Endothelial cell of hepatic sinusoid (primary cell): ENCODE results near the gene OR2T6.
"Not testable (repeated sequence)": the region's sequence is repeated elsewhere in the genome, so short reads cannot be mapped to it uniquely, and the experiment has no call there.

Source experiments
- in situ Hi-C: cut with HindIII; loops from 2 replicates; pipeline ENCODE4 v1.10.0; 2017; ENCODE audit warnings: low sequenced_read_pairs

OR2T6 gene

DNA sequence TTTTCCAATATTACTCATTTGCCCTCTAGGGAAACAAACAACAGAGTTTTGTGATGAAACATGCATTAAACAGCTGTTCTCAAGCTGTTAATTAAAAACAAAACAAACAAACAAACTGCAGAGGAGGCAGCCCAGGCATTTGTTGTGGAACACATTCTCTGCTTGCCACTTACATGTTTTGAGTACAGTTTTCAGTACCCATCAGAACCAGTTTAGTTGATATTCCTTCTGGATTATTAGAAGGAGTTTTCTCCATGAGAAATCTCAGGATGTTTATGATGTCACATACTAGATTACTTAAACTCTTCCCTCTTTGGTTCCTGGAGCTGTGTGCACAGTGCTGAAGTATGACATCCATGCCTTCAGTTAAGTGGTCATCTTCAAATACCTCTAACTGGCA lies at the start of gene OR2T6:
TSS of gene OR2T6 (plus strand) at position 301 of the 400 bp plus-strand sequence. CDS start 11,863 bp downstream, outside the sequence.
- in situ Hi-C loops: no loop called here

- in situ Hi-C loops: no loop called here
Observed at GRCh38 chr1:248343451-248343850, 32.1 kb upstream of the OR2T6 start.

DNA sequence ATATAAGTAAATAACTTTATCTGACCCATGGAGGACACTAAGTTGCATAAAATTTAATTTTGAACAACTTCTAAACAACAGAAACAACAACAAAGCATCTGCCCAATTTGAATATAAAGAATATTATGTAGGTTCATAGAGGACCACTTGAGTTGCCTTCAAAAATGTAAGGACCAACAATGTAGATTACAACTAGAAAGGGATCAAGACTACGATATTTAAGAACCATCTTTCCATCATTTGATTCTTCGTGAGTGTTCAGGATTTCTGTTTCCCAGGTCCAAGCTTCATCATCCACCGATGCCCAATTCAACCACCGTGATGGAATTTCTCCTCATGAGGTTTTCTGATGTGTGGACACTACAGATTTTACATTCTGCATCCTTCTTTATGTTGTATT lies 27.1 kb upstream of the OR2T6 start, which contains the start of gene OR14C36:
TSS of gene OR14C36 (plus strand) at position 301 of the 400 bp plus-strand sequence. CDS start at position 301, 0 bp downstream.
- in situ Hi-C loops: no loop called here

- in situ Hi-C loops: no loop called here
Observed at GRCh38 chr1:248359415-248359814, 16.1 kb upstream of the OR2T6 start.

DNA sequence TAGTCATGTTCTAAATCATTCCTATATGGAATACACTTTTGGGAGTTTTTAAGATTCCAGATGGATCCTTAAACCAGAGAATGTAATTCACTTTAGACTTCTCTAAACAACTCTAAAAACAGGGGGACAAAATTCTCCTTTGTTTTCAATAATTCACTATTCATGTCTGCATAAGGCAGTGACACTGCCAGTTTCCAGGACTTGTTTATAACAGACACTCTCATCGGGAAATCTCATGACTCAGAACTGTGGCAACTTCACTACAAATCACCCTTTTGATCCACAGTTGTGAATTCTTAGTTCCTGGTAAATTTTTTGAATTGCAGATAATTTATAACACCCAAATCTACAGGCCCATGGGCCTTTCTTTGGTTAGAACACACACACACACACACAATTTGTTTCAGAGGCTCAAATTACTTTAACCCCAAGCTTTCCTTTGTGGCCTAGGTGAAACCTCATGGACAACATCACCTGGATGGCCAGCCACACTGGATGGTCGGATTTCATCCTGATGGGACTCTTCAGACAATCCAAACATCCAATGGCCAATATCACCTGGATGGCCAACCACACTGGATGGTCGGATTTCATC lies 14.3 kb upstream of the OR2T6 start, which contains the start of gene OR2T4:
TSS of gene OR2T4 (plus strand) at position 545 of the 595 bp plus-strand sequence. CDS start at position 545, 0 bp downstream.
- in situ Hi-C loops: no loop called here

- in situ Hi-C loops: no loop called here
Observed at GRCh38 chr1:248366609-248367008, 8.9 kb upstream of the OR2T6 start.

DNA sequence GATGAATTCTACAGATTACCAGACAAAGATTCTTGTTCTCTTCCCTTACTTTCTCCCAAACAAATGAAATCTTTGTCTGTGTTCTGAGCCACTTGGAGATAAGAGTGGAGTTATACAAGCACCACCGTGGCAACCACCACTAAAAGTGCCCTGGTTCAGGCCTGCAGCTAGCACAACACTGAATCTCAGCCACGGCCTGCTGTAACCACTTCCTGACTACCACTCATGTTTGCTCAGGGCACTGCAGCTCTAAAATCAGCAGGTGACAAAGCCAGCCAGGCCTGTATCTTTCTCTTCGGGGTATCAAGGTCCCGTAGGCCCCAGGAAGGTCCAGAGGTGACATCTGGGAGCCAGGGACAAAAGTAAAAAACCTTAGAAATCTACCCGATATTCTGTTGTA lies 3.2 kb upstream of the OR2T6 start:
- in situ Hi-C loops: no loop called here

DNA sequence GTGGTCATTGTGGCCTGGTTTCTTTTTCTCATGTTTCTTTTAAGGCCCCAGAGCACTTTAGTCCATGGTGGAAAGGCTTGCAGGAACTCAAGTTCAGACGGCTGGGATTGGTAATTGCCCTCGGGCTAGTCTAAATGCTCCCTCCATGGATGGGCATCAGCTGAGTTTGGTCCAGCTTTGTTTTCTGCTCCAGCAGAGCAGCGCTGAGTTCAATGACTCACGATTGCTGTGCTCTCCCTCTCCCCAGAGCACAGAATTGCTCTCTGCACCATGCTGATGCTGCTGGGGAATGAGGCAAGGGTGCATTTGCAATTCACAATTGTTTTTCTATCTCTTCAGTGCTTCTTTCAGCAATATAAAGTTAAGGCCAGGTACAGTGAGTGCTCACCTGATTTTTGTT lies 1.8 kb upstream of the OR2T6 start:
- in situ Hi-C loops: no loop called here

DNA sequence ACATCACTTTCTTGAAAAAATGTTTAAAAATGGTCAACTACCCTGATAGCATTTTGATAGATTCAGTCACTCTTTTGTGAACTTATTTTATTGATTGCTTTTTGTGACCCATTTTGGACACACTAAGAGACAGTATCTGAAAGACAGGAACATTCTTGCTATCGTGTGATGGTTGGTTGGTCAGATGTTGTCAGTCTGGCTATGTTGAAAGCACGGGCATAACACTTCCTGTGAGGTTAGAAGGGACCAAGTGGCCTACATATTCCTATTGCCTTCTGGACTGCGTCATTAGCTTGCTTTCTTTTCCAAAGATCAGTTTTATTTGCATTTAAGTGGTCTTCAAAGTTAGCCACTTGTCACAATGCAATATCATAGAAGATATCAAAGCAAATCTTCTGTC lies 1.4 kb downstream of the OR2T6 start:
- in situ Hi-C loops: no loop called here

DNA sequence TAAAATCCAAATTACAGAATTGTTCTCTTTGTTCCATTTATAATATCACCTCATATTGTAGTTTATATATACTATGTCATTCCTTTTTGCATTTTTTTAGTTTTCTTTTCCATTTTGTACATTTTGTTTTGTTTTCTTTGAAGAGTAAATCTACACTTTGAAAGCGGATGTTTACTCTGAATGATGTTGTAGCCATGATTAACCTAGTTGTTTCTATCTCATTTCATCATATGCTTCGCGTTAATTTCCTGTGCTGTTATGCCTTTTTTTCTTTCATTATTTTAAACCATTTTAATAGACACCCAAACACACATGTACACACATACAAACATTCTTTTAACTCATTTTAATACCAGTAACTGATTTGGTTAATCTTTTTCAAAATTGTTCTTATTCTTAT lies 5.3 kb downstream of the OR2T6 start:
- in situ Hi-C loops: no loop called here

DNA sequence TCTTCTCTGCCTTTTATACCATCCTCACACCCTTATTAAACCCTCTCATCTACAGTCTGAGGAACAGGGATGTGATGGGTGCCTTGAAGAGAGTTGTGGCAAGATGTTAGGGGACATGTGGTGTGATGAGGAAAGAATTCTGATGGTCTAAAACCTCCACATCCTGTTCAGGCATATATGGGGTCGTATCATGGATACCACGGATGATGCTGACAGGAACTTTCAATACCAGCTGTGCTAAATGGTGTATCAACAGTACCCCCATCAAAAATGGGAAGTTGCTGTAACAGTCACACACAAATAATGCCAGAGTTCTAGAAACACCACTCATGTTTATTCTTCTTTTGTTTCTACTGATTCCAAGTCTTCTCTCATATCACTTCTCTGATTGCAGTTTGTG lies 12.9 kb downstream of the OR2T6 start:
- in situ Hi-C loops: no loop called here

GRCh38 chr1:248393050-248393449 lies 17.5 kb downstream of the OR2T6 start:
- in situ Hi-C loops: no loop called here

GRCh38 chr1:248402748-248403147 lies 27.2 kb downstream of the OR2T6 start, which contains the start of gene OR2T1:
Gene OR2T1 (plus strand): TSS chr1:248403048. CDS start chr1:248406148, 3,100 bp downstream.
- in situ Hi-C loops: no loop called here

DNA sequence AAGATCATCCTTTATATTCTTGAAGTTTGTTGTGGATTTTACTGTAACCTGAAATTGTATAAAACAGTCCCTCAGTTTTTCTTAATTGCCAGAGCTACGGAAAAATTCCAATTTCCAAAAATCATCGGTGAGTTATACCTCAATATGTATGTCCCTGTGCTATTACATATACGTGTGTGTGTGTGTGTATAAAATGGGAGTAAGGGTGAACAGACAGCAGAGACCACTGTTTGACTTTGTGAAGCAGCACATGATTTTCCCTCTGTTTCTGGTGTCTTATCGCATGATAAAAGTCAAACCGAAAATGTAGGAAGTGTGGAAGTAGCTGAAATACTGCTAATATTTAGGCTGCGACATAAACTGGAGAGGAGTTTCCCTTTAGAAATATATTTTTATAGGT lies 28.5 kb downstream of the OR2T6 start:
- in situ Hi-C loops: no loop called here

- in situ Hi-C loops: no loop called here
Observed at GRCh38 chr1:248406721-248407692, 31.5 kb downstream of the OR2T6 start.

DNA sequence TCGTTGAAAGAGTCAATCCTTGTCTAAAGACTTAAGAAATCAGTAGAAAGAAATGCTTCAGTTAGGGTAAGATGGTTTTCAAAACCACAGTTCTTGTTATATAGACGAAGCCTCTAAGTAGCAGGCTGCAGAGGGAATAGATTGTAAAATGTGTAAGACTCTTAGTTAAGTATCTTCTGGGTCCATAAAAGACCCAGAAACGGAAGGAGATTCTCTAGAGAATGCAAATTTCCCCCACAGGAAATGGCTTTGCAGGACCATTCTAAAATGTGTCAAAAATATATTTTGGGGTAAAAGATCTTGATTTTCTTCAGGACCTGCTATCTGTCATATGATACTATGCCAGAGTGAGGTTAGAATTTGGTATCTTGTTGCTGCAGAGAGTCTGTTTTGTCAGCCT lies 40.7 kb downstream of the OR2T6 start:
- in situ Hi-C loops: no loop called here

- in situ Hi-C loops: no loop called here
Observed at GRCh38 chr1:248417854-248418253, 42.3 kb downstream of the OR2T6 start.

GRCh38 chr1:248421384-248421783 lies 45.8 kb downstream of the OR2T6 start:
- in situ Hi-C loops: no loop called here

DNA sequence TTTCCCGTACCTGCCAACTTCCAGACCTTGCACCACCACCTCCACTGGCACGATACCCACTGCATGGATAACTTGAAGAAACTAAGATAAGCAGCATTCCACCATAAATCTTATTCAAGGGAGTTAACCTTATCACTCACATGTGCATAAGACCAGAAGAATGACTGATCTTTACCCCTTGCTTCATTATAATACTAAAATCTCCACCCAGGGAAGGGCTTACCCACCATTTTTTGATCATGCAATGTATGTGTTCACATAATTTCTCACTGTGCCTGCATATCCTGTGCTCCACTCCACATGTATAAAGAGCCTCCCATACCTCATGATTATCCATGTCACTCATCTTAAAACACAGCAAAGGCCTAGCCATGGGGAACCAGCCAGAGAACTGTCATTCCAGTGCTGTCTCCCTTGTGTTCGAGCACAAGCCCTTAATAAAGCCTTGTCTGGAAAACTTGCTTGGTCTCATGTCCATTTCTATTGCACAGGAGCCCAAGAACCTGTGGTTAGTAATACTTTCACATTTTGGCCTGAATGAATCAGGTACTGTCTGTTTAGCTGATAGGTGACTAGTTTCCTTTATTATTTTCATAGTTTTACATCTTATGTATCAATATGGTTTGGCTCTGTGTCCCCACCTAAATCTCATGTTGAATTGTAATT lies 52.1 kb downstream of the OR2T6 start:
- in situ Hi-C loops: not testable (repeated sequence)

GRCh38 chr1:248428192-248428533 lies 52.6 kb downstream of the OR2T6 start:
- in situ Hi-C loops: not testable (repeated sequence)

- in situ Hi-C loops: not testable (repeated sequence)
Observed at GRCh38 chr1:248431683-248432082, 56.1 kb downstream of the OR2T6 start.
